ENCODE results near the gene CDK14. TPM values are rescaled to one million over a fixed set of nuclear protein-coding genes. Genes with fewer than 3 reads are reported as not detected.

The CDK14 gene
- total and polyA plus RNA-seq, 10 of the 15 experiments (the other 5 are each of a cell fraction or from before 2014, with no cell fraction given) = 6.5 to 61.3 (median 24.2) TPM

DNA sequence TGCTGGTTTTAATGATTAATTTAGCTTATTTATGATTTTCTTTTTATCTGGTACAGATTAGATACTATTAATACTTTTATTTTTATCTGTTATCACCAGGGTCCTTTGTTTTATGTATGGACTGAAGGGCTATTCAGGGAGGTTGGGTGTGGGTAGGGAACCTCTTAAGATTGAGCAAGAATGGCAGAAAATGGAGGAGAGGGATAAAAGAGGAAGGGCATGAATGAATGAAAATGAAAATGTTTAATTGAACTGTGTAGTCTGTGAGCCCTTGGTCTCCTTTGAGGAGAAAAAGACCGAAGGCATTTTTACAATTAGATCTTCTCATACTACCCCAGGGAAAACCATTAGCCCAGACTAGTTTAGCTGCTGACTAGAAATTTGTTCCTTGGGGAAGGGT is 93.1 kb downstream of the CDK14 start:
- intact Hi-C loops (cut with micrococcal nuclease; ENCODE audit: unreplicated experiment) = no loop called here
- ATAC-seq = peak; percentile 18; the same call in 2 of the 3 replicates
- no peaks in the 10 kb centered on the region for H3K36me3 ChIP-seq (ENCODE audit: control insufficient read depth in 2 of 2, insufficient read depth in 2 of 2, low read length in 1 of 2)
- H3K79me2 ChIP-seq (ENCODE audit: control insufficient read depth, insufficient read depth, low read length) = no peaks in the 10 kb centered on the region
- in situ Hi-C loops (cut with MboI) = loop anchor here (25.0 kb wide), 1 partner anchor 573 kb away; the partner anchor contains the start of gene FZD1
- ChIA-PET RAD21 (ENCODE audit: unreplicated experiment) (interaction anchor here (0.9 to 1.2 kb wide), 5 partner anchors 9 to 29 kb away, joined by 3 to 4 read pairs (median 3); no protein-coding TSS in a partner anchor), CTCF (interaction anchor here (0.8 to 1.2 kb wide), 6 partner anchors 12 to 347 kb away, joined by 3 to 7 read pairs (median 4); no protein-coding TSS in a partner anchor), POLR2A (interaction anchor here (0.7 kb wide), 1 partner anchor 20 kb away, joined by 3 read pairs; no protein-coding TSS in a partner anchor), SMC1A (ENCODE audit: uncharacterized antibody, unreplicated experiment) (interaction anchor here (0.5 to 1.2 kb wide), 4 partner anchors 12 to 344 kb away, joined by 3 to 4 read pairs (median 4); no protein-coding TSS in a partner anchor)
- H2AFZ ChIP-seq (ENCODE audit: control insufficient read depth, low read depth, low read length) = no peak overlapping the region
- no peaks in the 10 kb centered on the region for H4K20me1 ChIP-seq (ENCODE audit: control insufficient read depth, insufficient read depth)
- no peak overlapping the region for H3K27ac ChIP-seq (ENCODE audit: control insufficient read depth, insufficient read depth)
- no TSS peak for BruUV-seq (replicated peaks)
- WGBS (ENCODE audit: insufficient coverage, insufficient replicate concordance, low lambda C conversion rate, missing lambda C conversion rate) = 93% methylated on average over 1 of the region's 1 CpG
- H3K4me2 ChIP-seq (ENCODE audit: control insufficient read depth, insufficient read depth) = no peak overlapping the region
- no peak overlapping the region for H3K9ac ChIP-seq (ENCODE audit: control insufficient read depth, insufficient read depth, low read length)
- H3K9me3 ChIP-seq (replicated peaks; ENCODE audit: control insufficient read depth, insufficient read depth, low read length) = no peaks in the 10 kb centered on the region
- FAIRE-seq = peak; percentile 18
- TF ChIP-seq CREM (IDR thresholded peaks at IDR 0.05; ENCODE audit: low read depth) = no peak
- TF ChIP-seq FOXK2 (IDR thresholded peaks at IDR 0.05) = no peak
- TF ChIP-seq, protein P1, sequence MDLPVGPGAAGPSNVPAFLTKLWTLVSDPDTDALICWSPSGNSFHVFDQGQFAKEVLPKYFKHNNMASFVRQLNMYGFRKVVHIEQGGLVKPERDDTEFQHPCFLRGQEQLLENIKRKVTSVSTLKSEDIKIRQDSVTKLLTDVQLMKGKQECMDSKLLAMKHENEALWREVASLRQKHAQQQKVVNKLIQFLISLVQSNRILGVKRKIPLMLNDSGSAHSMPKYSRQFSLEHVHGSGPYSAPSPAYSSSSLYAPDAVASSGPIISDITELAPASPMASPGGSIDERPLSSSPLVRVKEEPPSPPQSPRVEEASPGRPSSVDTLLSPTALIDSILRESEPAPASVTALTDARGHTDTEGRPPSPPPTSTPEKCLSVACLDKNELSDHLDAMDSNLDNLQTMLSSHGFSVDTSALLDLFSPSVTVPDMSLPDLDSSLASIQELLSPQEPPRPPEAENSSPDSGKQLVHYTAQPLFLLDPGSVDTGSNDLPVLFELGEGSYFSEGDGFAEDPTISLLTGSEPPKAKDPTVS (IDR thresholded peaks at IDR 0.05; ENCODE audit: low read depth, low read length) = no peak
- TF ChIP-seq ETV6 (conservative IDR thresholded peaks at IDR 0.05 in 1 of 2, IDR thresholded peaks at IDR 0.05 in 1 of 2; ENCODE audit: borderline replicate concordance in 1 of 2, low read depth in 1 of 2) = no peak
- peaks cover 4% of the 10 kb centered on the region; the same call in 1 of the 2 replicates for H3K4me1 ChIP-seq (ENCODE audit: control insufficient read depth, insufficient read depth, low read length)
- no peak for DNase-seq (ENCODE audit: low read depth, low spot score)
- H3K27me3 ChIP-seq (replicated peaks in 1 of 2; ENCODE audit: control insufficient read depth in 2 of 2, insufficient read depth in 2 of 2, low read length in 1 of 2) = no peaks in the 10 kb centered on the region
- H3K4me3 ChIP-seq = no peak overlapping the region

Data from GM12878 (cell line).